GM12873 (cell line): Measurements from ENCODE around the gene NEIL3.

Source experiments
- CTCF ChIP-seq: IDR thresholded peaks from 2 replicates; pipeline ENCODE4 v1.5.1; 2012; ENCODE audit warnings: low read depth, mild to moderate bottlenecking, moderate library complexity, low read length, control low read depth; ENCODE audit not compliant: insufficient read depth; ENCODE audit errors: missing control alignments

The NEIL3 gene

GRCh38 chr4:177411996-177412395 is 102.3 kb downstream of the NEIL3 start:
- no peak for TF ChIP-seq CTCF
